GM12872 (cell line): ENCODE measurements around the gene DCDC2C.

Experiments used
- CTCF ChIP-seq: IDR thresholded peaks from 3 replicates; pipeline ENCODE4 v1.5.1; 2011; ENCODE audit warnings: low read depth, mild to moderate bottlenecking, low read length, moderate library complexity; ENCODE audit not compliant: insufficient read depth

DCDC2C gene

GRCh38 chr2:3758906-3759305 is 55.5 kb downstream of the DCDC2C start:
- no peak for TF ChIP-seq CTCF

GRCh38 chr2:3759331-3759730 is 56.0 kb downstream of the DCDC2C start:
- no peak for TF ChIP-seq CTCF

- no peak for TF ChIP-seq CTCF
These were observed 56.4 kb downstream of the DCDC2C start for GRCh38 chr2:3759761-3760160.

GRCh38 chr2:3761272-3761671 is 57.9 kb downstream of the DCDC2C start:
- TF ChIP-seq CTCF: no peak

GRCh38 chr2:3762771-3763447 is 59.5 kb downstream of the DCDC2C start:
- TF ChIP-seq CTCF: no peak

- TF ChIP-seq CTCF: no peak
These were observed 63.4 kb downstream of the DCDC2C start for GRCh38 chr2:3766824-3767223.

- no peak for TF ChIP-seq CTCF
These were observed 65.8 kb downstream of the DCDC2C start for GRCh38 chr2:3768960-3769765.
